DND-41 (cell line): Measurements from ENCODE around the gene SPOCD1.

Experiments
- EZH2 ChIP-seq: IDR thresholded peaks from 3 replicates; pipeline ENCODE4 v1.6.1; 2012; ENCODE audit warnings: borderline replicate concordance, low read depth, mild to moderate bottlenecking, moderate library complexity, low read length, inconsistent platforms; ENCODE audit not compliant: severe bottlenecking
- TF ChIP-seq, protein P1 (sequence below): IDR thresholded peaks from 2 replicates; pipeline ENCODE4 v1.5.1; 2012; ENCODE audit warnings: borderline replicate concordance, low read length, moderate library complexity, mild to moderate bottlenecking; ENCODE audit not compliant: poor library complexity, severe bottlenecking; ENCODE audit errors: extremely low read depth

DNA sequence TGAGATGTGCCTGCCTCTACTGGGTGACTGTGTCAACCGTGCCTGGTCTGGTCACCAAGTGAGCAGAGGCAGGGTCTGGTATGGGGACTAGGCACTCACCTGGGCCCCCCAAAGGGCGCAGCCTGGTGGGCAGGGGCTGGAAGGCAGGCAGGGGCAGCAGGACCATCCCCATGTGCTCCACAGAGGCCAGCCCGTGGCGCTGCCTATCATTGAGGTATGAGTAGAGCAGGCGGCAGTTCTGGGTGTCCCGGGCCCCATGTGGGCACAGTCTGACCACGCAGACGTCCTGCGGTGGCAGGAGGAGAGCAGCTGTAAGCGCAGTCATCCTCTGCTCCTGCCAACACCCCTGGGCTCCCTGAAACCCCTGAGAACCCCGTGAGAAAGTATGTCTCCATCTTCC lies 23.7 kb downstream of the SPOCD1 start:
- TF ChIP-seq, protein P1, sequence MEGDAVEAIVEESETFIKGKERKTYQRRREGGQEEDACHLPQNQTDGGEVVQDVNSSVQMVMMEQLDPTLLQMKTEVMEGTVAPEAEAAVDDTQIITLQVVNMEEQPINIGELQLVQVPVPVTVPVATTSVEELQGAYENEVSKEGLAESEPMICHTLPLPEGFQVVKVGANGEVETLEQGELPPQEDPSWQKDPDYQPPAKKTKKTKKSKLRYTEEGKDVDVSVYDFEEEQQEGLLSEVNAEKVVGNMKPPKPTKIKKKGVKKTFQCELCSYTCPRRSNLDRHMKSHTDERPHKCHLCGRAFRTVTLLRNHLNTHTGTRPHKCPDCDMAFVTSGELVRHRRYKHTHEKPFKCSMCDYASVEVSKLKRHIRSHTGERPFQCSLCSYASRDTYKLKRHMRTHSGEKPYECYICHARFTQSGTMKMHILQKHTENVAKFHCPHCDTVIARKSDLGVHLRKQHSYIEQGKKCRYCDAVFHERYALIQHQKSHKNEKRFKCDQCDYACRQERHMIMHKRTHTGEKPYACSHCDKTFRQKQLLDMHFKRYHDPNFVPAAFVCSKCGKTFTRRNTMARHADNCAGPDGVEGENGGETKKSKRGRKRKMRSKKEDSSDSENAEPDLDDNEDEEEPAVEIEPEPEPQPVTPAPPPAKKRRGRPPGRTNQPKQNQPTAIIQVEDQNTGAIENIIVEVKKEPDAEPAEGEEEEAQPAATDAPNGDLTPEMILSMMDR, result no peak
- no peak for TF ChIP-seq EZH2
